Prostate gland (tissue), 2 donors: Measurements from ENCODE around the gene HMGCS2. TPM values are rescaled to one million over a fixed set of nuclear protein-coding genes. Genes with fewer than 3 reads are reported as not detected.
A peak's percentile ranks its signal among the peaks of the same experiment; 100 is the strongest.

Experiments used
- DNase-seq: peaks from one replicate; pipeline ENCODE4 v3.0.0-alpha.2; 2019; ENCODE audit warnings: low spot score
- H3K27ac ChIP-seq, 2 donors: fragments of 200-600 bp; sonication (generic); 2 replicates each; pipeline ENCODE4 v1.5.1; 2017 to 2019
- H3K27me3 ChIP-seq: fragments of 200-600 bp; sonication (generic); replicated peaks from 2 replicates; pipeline ENCODE4 v1.5.1; 2019; ENCODE audit not compliant: insufficient read depth
- H3K36me3 ChIP-seq, 2 donors: fragments of 200-600 bp; sonication (generic); 1 replicate in 1 of 2; 2 replicates in 1 of 2; pipeline versions ENCODE4 v1.5.1 to v1.8.1; 2017 to 2019
- H3K4me1 ChIP-seq: fragments of 200-600 bp; sonication (generic); replicated peaks from 2 replicates; pipeline ENCODE4 v1.5.1; 2019
- H3K4me3 ChIP-seq, 2 donors: fragments of 200-600 bp; sonication (generic); 2 replicates each; pipeline ENCODE4 v1.5.1; 2017 to 2019
- H3K9me3 ChIP-seq: fragments of 200-600 bp; sonication (generic); 2 replicates; pipeline ENCODE4 v1.5.1; 2017
- CTCF ChIP-seq, 4 experiments: fragments of 200-600 bp in 2 of 4; fragments of 450-650 bp in 2 of 4; sonication (generic) in 2 of 4; IDR thresholded peaks; 1 replicate in 3 of 4; 2 replicates in 1 of 4; pipeline ENCODE4 v1.5.1; 2016 to 2019; ENCODE audit warnings: antibody characterized with exemption in 4 of 4, mild to moderate bottlenecking in 2 of 4, moderate library complexity in 2 of 4
- POLR2A ChIP-seq: fragments of 450-650 bp; IDR thresholded peaks from one replicate; pipeline ENCODE4 v1.6.1; 2016; ENCODE audit warnings: antibody characterized with exemption, mild to moderate bottlenecking
- POLR2AphosphoS5 ChIP-seq: sonication (generic); formaldehyde crosslinking; IDR thresholded peaks from one replicate; pipeline ENCODE4 v1.6.1; 2017; ENCODE audit warnings: antibody characterized with exemption
- WGBS: methylation state at CpG from one replicate; pipeline ENCODE4 v1.1.5; 2018; 5-methylcytosine and 5-hydroxymethylcytosine counted together
- intact Hi-C: fragments of 100-400 bp; cut with DNase I; formaldehyde crosslinking; loops from one replicate; pipeline ENCODE4 v1.14.2; 2022
- total RNA-seq, 2 donors: library from RNA; depleted of rRNA; stranded (reverse); fragments of >200 nt; gene quantifications; one replicate each; pipeline ENCODE4 v1.1.0, GENCODE V29; 2016

HMGCS2 gene
- total RNA-seq, 2 donors from 2014 or later = 4.6 to 21.5 TPM

- WGBS = 61% methylated on average over 6 of the region's 6 CpGs
- Histone ChIP-seq H3K36me3 (no peaks in the 10 kb centered on the region), H3K9me3 (no peaks in the 10 kb centered on the region), H3K27ac (no peak overlapping the region), H3K27me3 (no peaks in the 10 kb centered on the region), H3K4me3 (no peak overlapping the region), H3K4me1 (no peaks in the 10 kb centered on the region)
- DNase-seq = no peak
- TF ChIP-seq CTCF (IDR thresholded peaks at IDR 0.05) (no peak), POLR2A (no peak), POLR2AphosphoS5 (no peak)
- intact Hi-C loops = no loop called here
Measured at GRCh38 chr1:119739150-119739549, 29.6 kb downstream of the HMGCS2 start.

GRCh38 chr1:119738100-119738720 is 30.5 kb downstream of the HMGCS2 start:
- Histone ChIP-seq H3K27ac (no peak overlapping the region), H3K4me1 (no peaks in the 10 kb centered on the region), H3K27me3 (no peaks in the 10 kb centered on the region), H3K4me3 (no peak overlapping the region), H3K9me3 (no peaks in the 10 kb centered on the region), H3K36me3 (no peaks in the 10 kb centered on the region)
- DNase-seq = no peak
- 70% methylated on average over 7 of the region's 7 CpGs for WGBS
- intact Hi-C loops = no loop called here
- TF ChIP-seq POLR2AphosphoS5 (no peak), CTCF (IDR thresholded peaks at IDR 0.05) (no peak), POLR2A (no peak)

- Histone ChIP-seq H3K36me3 (no peaks in the 10 kb centered on the region), H3K9me3 (no peaks in the 10 kb centered on the region), H3K27ac (peak overlapping the region; percentile 10 to 21), H3K4me3 (no peak overlapping the region), H3K4me1 (no peaks in the 10 kb centered on the region), H3K27me3 (no peaks in the 10 kb centered on the region)
- intact Hi-C loops = no loop called here
- peak; percentile 40 for DNase-seq
- WGBS = 39% methylated on average over 16 of the region's 16 CpGs
- no peak for TF ChIP-seq POLR2A
- no peak for TF ChIP-seq CTCF (IDR thresholded peaks at IDR 0.05)
- peak; percentile 13 for TF ChIP-seq POLR2AphosphoS5
Measured at GRCh38 chr1:119737040-119737682, 31.5 kb downstream of the HMGCS2 start.

GRCh38 chr1:119736649-119737039 is 32.1 kb downstream of the HMGCS2 start:
- 98% methylated on average over 2 of the region's 2 CpGs for WGBS
- DNase-seq = no peak
- Histone ChIP-seq H3K27me3 (no peaks in the 10 kb centered on the region), H3K9me3 (no peaks in the 10 kb centered on the region), H3K4me1 (no peaks in the 10 kb centered on the region), H3K27ac (peak overlapping the region; percentile 10 to 21), H3K4me3 (no peak overlapping the region), H3K36me3 (no peaks in the 10 kb centered on the region)
- TF ChIP-seq POLR2AphosphoS5 (no peak), CTCF (IDR thresholded peaks at IDR 0.05) (no peak), POLR2A (no peak)
- intact Hi-C loops = no loop called here

- H3K36me3 ChIP-seq = no peaks in the 10 kb centered on the region
- no peak overlapping the region for H3K27ac ChIP-seq
- H3K4me1 ChIP-seq = no peaks in the 10 kb centered on the region
- intact Hi-C loops = no loop called here
- WGBS = 77% methylated on average over 14 of the region's 14 CpGs
- no peak for DNase-seq
- H3K27me3 ChIP-seq = no peaks in the 10 kb centered on the region
- no peaks in the 10 kb centered on the region for H3K9me3 ChIP-seq
- TF ChIP-seq POLR2AphosphoS5 (no peak), CTCF (IDR thresholded peaks at IDR 0.05) (no peak), POLR2A (no peak)
- H3K4me3 ChIP-seq = no peak overlapping the region
Measured at GRCh38 chr1:119735217-119735616, 33.5 kb downstream of the HMGCS2 start.
